Measurements from ENCODE around the gene IL1RAPL1. TPM values are rescaled to one million over a fixed set of nuclear protein-coding genes. Genes with fewer than 3 reads are reported as not detected.

The IL1RAPL1 gene
- total and polyA plus RNA-seq, 2 experiments from 2014 or later, result 0.18 to 0.49 TPM

GRCh38 chrX:29083823-29084222, 496.6 kb downstream of the IL1RAPL1 start:
- Histone ChIP-seq H2AFZ (no peak overlapping the region), H3K27ac (ENCODE audit: low read depth) (no peak overlapping the region)
- ATAC-seq, result no peak

More at GRCh38 chrX:29083823-29084222, 496.6 kb downstream of the IL1RAPL1 start:
- Mint-ChIP-seq H3K4me1 (no peaks in the 10 kb centered on the region), H3K36me3 (ENCODE audit: low read depth) (no peaks in the 10 kb centered on the region), H3K4me3 (no peak overlapping the region), H3K27me3 (ENCODE audit: insufficient read depth, low read depth, poor library complexity) (no peaks in the 10 kb centered on the region), H3K27ac (no peak overlapping the region), H3K9me3 (no peaks in the 10 kb centered on the region)
- no peak for DNase-seq (ENCODE audit: low spot score)
- no peaks in the 10 kb centered on the region for H3K36me3 ChIP-seq (ENCODE audit: insufficient read depth)
- no peak for TF ChIP-seq STAT1 (IDR thresholded peaks at IDR 0.05; ENCODE audit: unreplicated experiment)
- no peak for TF ChIP-seq REST (IDR thresholded peaks at IDR 0.05; ENCODE audit: unreplicated experiment)
- no peak for TF ChIP-seq ZNF114 (CRISPR knock-in tag; IDR thresholded peaks at IDR 0.05)
- TF ChIP-seq EZH2 (IDR thresholded peaks at IDR 0.05; ENCODE audit: low read depth, unreplicated experiment), result no peak
- no peak for TF ChIP-seq NANOG (IDR thresholded peaks at IDR 0.05; ENCODE audit: borderline replicate concordance)
- TF ChIP-seq EZH2phosphoT487 (IDR thresholded peaks at IDR 0.05; ENCODE audit: unreplicated experiment), result no peak
- no peak for TF ChIP-seq ZNF462 (CRISPR knock-in tag; IDR thresholded peaks at IDR 0.05)
- TF ChIP-seq CREB1 (CRISPR knock-in tag; IDR thresholded peaks at IDR 0.05; ENCODE audit: low read depth), result no peak
- TF ChIP-seq ZNF331 (CRISPR knock-in tag; IDR thresholded peaks at IDR 0.05; ENCODE audit: low read depth), result no peak
- TF ChIP-seq, protein P1, sequence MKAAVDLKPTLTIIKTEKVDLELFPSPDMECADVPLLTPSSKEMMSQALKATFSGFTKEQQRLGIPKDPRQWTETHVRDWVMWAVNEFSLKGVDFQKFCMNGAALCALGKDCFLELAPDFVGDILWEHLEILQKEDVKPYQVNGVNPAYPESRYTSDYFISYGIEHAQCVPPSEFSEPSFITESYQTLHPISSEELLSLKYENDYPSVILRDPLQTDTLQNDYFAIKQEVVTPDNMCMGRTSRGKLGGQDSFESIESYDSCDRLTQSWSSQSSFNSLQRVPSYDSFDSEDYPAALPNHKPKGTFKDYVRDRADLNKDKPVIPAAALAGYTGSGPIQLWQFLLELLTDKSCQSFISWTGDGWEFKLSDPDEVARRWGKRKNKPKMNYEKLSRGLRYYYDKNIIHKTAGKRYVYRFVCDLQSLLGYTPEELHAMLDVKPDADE (IDR thresholded peaks at IDR 0.05), result no peak
- no peak for TF ChIP-seq JUNB (IDR thresholded peaks at IDR 0.05; ENCODE audit: unreplicated experiment)
- TF ChIP-seq, protein P2, sequence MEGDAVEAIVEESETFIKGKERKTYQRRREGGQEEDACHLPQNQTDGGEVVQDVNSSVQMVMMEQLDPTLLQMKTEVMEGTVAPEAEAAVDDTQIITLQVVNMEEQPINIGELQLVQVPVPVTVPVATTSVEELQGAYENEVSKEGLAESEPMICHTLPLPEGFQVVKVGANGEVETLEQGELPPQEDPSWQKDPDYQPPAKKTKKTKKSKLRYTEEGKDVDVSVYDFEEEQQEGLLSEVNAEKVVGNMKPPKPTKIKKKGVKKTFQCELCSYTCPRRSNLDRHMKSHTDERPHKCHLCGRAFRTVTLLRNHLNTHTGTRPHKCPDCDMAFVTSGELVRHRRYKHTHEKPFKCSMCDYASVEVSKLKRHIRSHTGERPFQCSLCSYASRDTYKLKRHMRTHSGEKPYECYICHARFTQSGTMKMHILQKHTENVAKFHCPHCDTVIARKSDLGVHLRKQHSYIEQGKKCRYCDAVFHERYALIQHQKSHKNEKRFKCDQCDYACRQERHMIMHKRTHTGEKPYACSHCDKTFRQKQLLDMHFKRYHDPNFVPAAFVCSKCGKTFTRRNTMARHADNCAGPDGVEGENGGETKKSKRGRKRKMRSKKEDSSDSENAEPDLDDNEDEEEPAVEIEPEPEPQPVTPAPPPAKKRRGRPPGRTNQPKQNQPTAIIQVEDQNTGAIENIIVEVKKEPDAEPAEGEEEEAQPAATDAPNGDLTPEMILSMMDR (conservative IDR thresholded peaks at IDR 0.05; ENCODE audit: low read depth in 2 of 2), result no peak
- TF ChIP-seq POLR2AphosphoS5 (IDR thresholded peaks at IDR 0.05; ENCODE audit: low read depth), result no peak
- no peaks in the 10 kb centered on the region for H3K9me2 ChIP-seq (ENCODE audit: insufficient read depth)
- H3K4me2 ChIP-seq, result no peak overlapping the region
- no peak overlapping the region for H3K4me3 ChIP-seq
- no peaks in the 10 kb centered on the region for H3F3A ChIP-seq (replicated peaks; ENCODE audit: low read depth)
- H3K4me1 ChIP-seq (ENCODE audit: insufficient read depth), result no peaks in the 10 kb centered on the region
- no peaks in the 10 kb centered on the region for H4K20me1 ChIP-seq (replicated peaks; ENCODE audit: insufficient read depth)
- H3K27me3 ChIP-seq (ENCODE audit: insufficient read depth), result no peaks in the 10 kb centered on the region
- H3K79me2 ChIP-seq (replicated peaks; ENCODE audit: insufficient read depth), result no peaks in the 10 kb centered on the region

Data from GM23338 (cell line).